22Rv1 (cell line): Measurements from ENCODE around the gene SUMF1.
"Not testable (repeated sequence)": the region's sequence is repeated elsewhere in the genome, so short reads cannot be mapped to it uniquely, and the experiment has no call there.

Experiments used
- H3K27ac ChIP-seq: fragments of 450-650 bp; 2 replicates; pipeline ENCODE4 v1.5.1; 2017
- CTCF ChIP-seq: fragments of 450-650 bp; IDR thresholded peaks from 2 replicates; pipeline ENCODE4 v1.5.1; 2017; ENCODE audit warnings: mild to moderate bottlenecking
- ZFX ChIP-seq: fragments of 450-650 bp; IDR thresholded peaks from 2 replicates; pipeline ENCODE4 v1.6.1; 2017; ENCODE audit warnings: antibody characterized with exemption, borderline replicate concordance

The SUMF1 gene

GRCh38 chr3:4332991-4333390, 134.1 kb downstream of the SUMF1 start:
- H3K27ac ChIP-seq: no peak overlapping the region
- TF ChIP-seq ZFX (no peak), CTCF (no peak)

- TF ChIP-seq ZFX (no peak), CTCF (no peak)
Measured at GRCh38 chr3:4332574-4332973, 134.5 kb downstream of the SUMF1 start.

GRCh38 chr3:4332111-4332510, 135.0 kb downstream of the SUMF1 start:
- no peak for TF ChIP-seq CTCF
- TF ChIP-seq ZFX: no peak
- no peak overlapping the region for H3K27ac ChIP-seq

More at GRCh38 chr3:4332574-4332973, 134.5 kb downstream of the SUMF1 start:
- H3K27ac ChIP-seq: no peak overlapping the region

- not testable (repeated sequence) for H3K27ac ChIP-seq
Measured at GRCh38 chr3:4329806-4330205, 137.3 kb downstream of the SUMF1 start.

GRCh38 chr3:4326868-4327267, 140.2 kb downstream of the SUMF1 start:
- TF ChIP-seq ZFX (no peak), CTCF (no peak)
- no peak overlapping the region for H3K27ac ChIP-seq

GRCh38 chr3:4323246-4324027, 143.6 kb downstream of the SUMF1 start:
- TF ChIP-seq ZFX (no peak), CTCF (no peak)
- H3K27ac ChIP-seq: no peak overlapping the region

GRCh38 chr3:4322635-4323034, 144.4 kb downstream of the SUMF1 start:
- H3K27ac ChIP-seq: no peak overlapping the region
- TF ChIP-seq CTCF: no peak
- TF ChIP-seq ZFX: no peak

GRCh38 chr3:4321732-4322131, 145.3 kb downstream of the SUMF1 start:
- TF ChIP-seq ZFX (no peak), CTCF (no peak)
- H3K27ac ChIP-seq: no peak overlapping the region
